Natural killer cell treated with Interleukin-12 subunit alpha and Interleukin-12 subunit beta and Interleukin-15 and Interleukin-18, amount 100 ng/mL, for 72 hours (primary cell): ENCODE results near the gene LGI4. TPM values are rescaled to one million over a fixed set of nuclear protein-coding genes. Genes with fewer than 3 reads are reported as not detected.

Experiments used
- ATAC-seq, 2 donors: fragments of 150-1000 bp; cut with Tn5 transposase in 1 of 2; sonication (Bioruptor Pico), chemical (Tn5 transposase) in 1 of 2; 2 replicates each; pipeline ENCODE4 v1.10.0; 2021
- DNase-seq: peaks from one replicate; pipeline ENCODE4 v3.0.0; 2022; ENCODE audit warnings: low spot score
- H3K27ac Mint-ChIP-seq, 2 donors: 1 replicate in 1 of 2; 2 replicates in 1 of 2; pipeline ENCODE4 v1.8.0; 2022; ENCODE audit warnings: mixed read lengths in 2 of 2, mild to moderate bottlenecking in 1 of 2, moderate library complexity in 1 of 2
- H3K27me3 Mint-ChIP-seq, 2 donors: 1 replicate in 1 of 2; 2 replicates in 1 of 2; pipeline ENCODE4 v1.8.0; 2022; ENCODE audit warnings: mixed read lengths in 2 of 2
- H3K36me3 Mint-ChIP-seq: one replicate; pipeline ENCODE4 v1.8.0; 2022; ENCODE audit warnings: mixed read lengths
- H3K4me1 Mint-ChIP-seq, 2 donors: 1 replicate in 1 of 2; 2 replicates in 1 of 2; pipeline ENCODE4 v1.8.0; 2022; ENCODE audit warnings: low read depth in 2 of 2, mixed read lengths in 2 of 2, mild to moderate bottlenecking in 1 of 2
- H3K4me3 Mint-ChIP-seq: one replicate; pipeline ENCODE4 v1.8.0; 2022; ENCODE audit warnings: mixed read lengths
- H3K9me3 Mint-ChIP-seq: 2 replicates; pipeline ENCODE4 v1.8.0; 2022; ENCODE audit warnings: mixed read lengths
- total RNA-seq, 2 donors: library from RNA; stranded (reverse); gene quantifications; one replicate each; pipeline ENCODE4 v1.2.3, GENCODE V29; 2022

Gene LGI4
- total RNA-seq, 2 donors from 2014 or later = not detected

GRCh38 chr19:35167251-35168119 is 32.6 kb upstream of the LGI4 start:
- DNase-seq (peak; percentile 16), ATAC-seq (no peak)
- Mint-ChIP-seq H3K9me3 (peaks cover 8% of the 10 kb centered on the region), H3K27me3 (no peaks in the 10 kb centered on the region), H3K27ac (peak overlapping the region; percentile 62 to 63), H3K36me3 (peaks cover 28% of the 10 kb centered on the region), H3K4me3 (no peak overlapping the region), H3K4me1 (peaks cover 16 to 19% of the 10 kb centered on the region in 2 donors)

- H3K27me3 Mint-ChIP-seq = no peaks in the 10 kb centered on the region
- ATAC-seq = no peak
Measured at GRCh38 chr19:35166100-35167063, 31.5 kb upstream of the LGI4 start.

GRCh38 chr19:35165200-35166058 is 30.6 kb upstream of the LGI4 start:
- peaks cover 11% of the 10 kb centered on the region for H3K9me3 Mint-ChIP-seq
- H3K27me3 Mint-ChIP-seq = no peaks in the 10 kb centered on the region
- no peak overlapping the region for H3K27ac Mint-ChIP-seq
- DNase-seq = no peak
- H3K36me3 Mint-ChIP-seq = peaks cover 48% of the 10 kb centered on the region
- H3K4me3 Mint-ChIP-seq = no peak overlapping the region
- H3K4me1 Mint-ChIP-seq = peaks cover 8 to 18% of the 10 kb centered on the region in 2 donors
- no peak for ATAC-seq

More at GRCh38 chr19:35166100-35167063, 31.5 kb upstream of the LGI4 start:
- peak; percentile 41 for DNase-seq
- H3K36me3 Mint-ChIP-seq = peaks cover 40% of the 10 kb centered on the region
- peaks cover 12 to 14% of the 10 kb centered on the region in 2 donors for H3K4me1 Mint-ChIP-seq
- H3K4me3 Mint-ChIP-seq = no peak overlapping the region
- H3K9me3 Mint-ChIP-seq = peaks cover 11% of the 10 kb centered on the region
- H3K27ac Mint-ChIP-seq = peak overlapping the region; percentile 62 to 63

GRCh38 chr19:35164418-35164817 is 29.6 kb upstream of the LGI4 start:
- DNase-seq (no peak), ATAC-seq (no peak)
- peak overlapping the region in 1 of 2 donors; percentile 33 for H3K27ac Mint-ChIP-seq
- H3K36me3 Mint-ChIP-seq = peaks cover 51% of the 10 kb centered on the region
- peaks cover 11% of the 10 kb centered on the region for H3K9me3 Mint-ChIP-seq
- H3K4me1 Mint-ChIP-seq = peaks cover 7 to 19% of the 10 kb centered on the region in 2 donors
- H3K27me3 Mint-ChIP-seq = no peaks in the 10 kb centered on the region
- no peak overlapping the region for H3K4me3 Mint-ChIP-seq

GRCh38 chr19:35162471-35163326 is 27.8 kb upstream of the LGI4 start:
- ATAC-seq = no peak
- no peaks in the 10 kb centered on the region for H3K27me3 Mint-ChIP-seq
- peaks cover 64% of the 10 kb centered on the region for H3K36me3 Mint-ChIP-seq
- H3K27ac Mint-ChIP-seq = peak overlapping the region in 1 of 2 donors; percentile 64
- H3K4me1 Mint-ChIP-seq = peaks cover 7 to 23% of the 10 kb centered on the region in 2 donors
- no peak overlapping the region for H3K4me3 Mint-ChIP-seq
- peak; percentile 8 for DNase-seq
- peaks cover 11% of the 10 kb centered on the region for H3K9me3 Mint-ChIP-seq

- DNase-seq = no peak
- H3K4me1 Mint-ChIP-seq = peaks cover 6 to 24% of the 10 kb centered on the region in 2 donors
- no peak for ATAC-seq
- no peak overlapping the region for H3K27ac Mint-ChIP-seq
- peaks cover 8% of the 10 kb centered on the region for H3K9me3 Mint-ChIP-seq
- H3K27me3 Mint-ChIP-seq = no peaks in the 10 kb centered on the region
- no peak overlapping the region for H3K4me3 Mint-ChIP-seq
- peaks cover 60% of the 10 kb centered on the region for H3K36me3 Mint-ChIP-seq
Measured at GRCh38 chr19:35161434-35161743, 26.5 kb upstream of the LGI4 start.

GRCh38 chr19:35160629-35161433 is 26.0 kb upstream of the LGI4 start:
- Mint-ChIP-seq H3K4me1 (peaks cover 9 to 29% of the 10 kb centered on the region in 2 donors), H3K4me3 (no peak overlapping the region), H3K36me3 (peaks cover 60% of the 10 kb centered on the region), H3K9me3 (peaks cover 7% of the 10 kb centered on the region), H3K27me3 (no peaks in the 10 kb centered on the region), H3K27ac (no peak overlapping the region)
- ATAC-seq = no peak
- no peak for DNase-seq

GRCh38 chr19:35159606-35160005 is 24.7 kb upstream of the LGI4 start:
- Mint-ChIP-seq H3K36me3 (peaks cover 51% of the 10 kb centered on the region), H3K27me3 (no peaks in the 10 kb centered on the region), H3K27ac (peak overlapping the region in 1 of 2 donors; percentile 38), H3K4me1 (peaks cover 12 to 37% of the 10 kb centered on the region in 2 donors), H3K4me3 (no peak overlapping the region), H3K9me3 (peaks cover 3% of the 10 kb centered on the region)
- DNase-seq (no peak), ATAC-seq (no peak)

- no peak for DNase-seq
- no peak for ATAC-seq
- Mint-ChIP-seq H3K4me1 (peaks cover 27 to 49% of the 10 kb centered on the region in 2 donors), H3K27ac (peak overlapping the region in 1 of 2 donors; percentile 38), H3K27me3 (peaks cover 0 to under 1% of the 10 kb centered on the region in 2 donors), H3K4me3 (no peak overlapping the region), H3K36me3 (peaks cover 42% of the 10 kb centered on the region), H3K9me3 (peaks cover 3% of the 10 kb centered on the region)
Measured at GRCh38 chr19:35157431-35157830, 22.6 kb upstream of the LGI4 start.

GRCh38 chr19:35156673-35157014 is 21.8 kb upstream of the LGI4 start:
- Mint-ChIP-seq H3K27ac (peak overlapping the region; percentile 97 to 98), H3K4me1 (peaks cover 31 to 48% of the 10 kb centered on the region in 2 donors), H3K27me3 (peaks cover 0 to 7% of the 10 kb centered on the region in 2 donors), H3K9me3 (no peaks in the 10 kb centered on the region), H3K36me3 (peaks cover 34% of the 10 kb centered on the region), H3K4me3 (peak overlapping the region; percentile 100)
- ATAC-seq (no peak), DNase-seq (no peak)

- ATAC-seq (no peak), DNase-seq (no peak)
- peaks cover 31 to 44% of the 10 kb centered on the region in 2 donors for H3K4me1 Mint-ChIP-seq
- H3K27me3 Mint-ChIP-seq = peaks cover 0 to 7% of the 10 kb centered on the region in 2 donors
- H3K27ac Mint-ChIP-seq = peak overlapping the region; percentile 97 to 98
- peak overlapping the region; percentile 100 for H3K4me3 Mint-ChIP-seq
- no peaks in the 10 kb centered on the region for H3K9me3 Mint-ChIP-seq
- H3K36me3 Mint-ChIP-seq = peaks cover 29% of the 10 kb centered on the region
Measured at GRCh38 chr19:35155981-35156672, 21.3 kb upstream of the LGI4 start.
